Cardiac muscle cell (in vitro differentiated cells and primary cell): ENCODE results near the gene SOBP. TPM values are rescaled to one million over a fixed set of nuclear protein-coding genes. Genes with fewer than 3 reads are reported as not detected.

Source experiments
- DNase-seq, 2 donors: peaks; one replicate each; pipeline versions ENCODE4 v3.0.0 to v3.0.0-alpha.2; 2010 to 2017; ENCODE audit warnings: low read depth in 1 of 2, low spot score in 1 of 2
- H3K27ac ChIP-seq: fragments of 200-600 bp; sonication (generic); 2 replicates; pipeline ENCODE4 v1.5.1; 2016
- H3K27me3 ChIP-seq: fragments of 200-600 bp; sonication (generic); 2 replicates; pipeline ENCODE4 v1.6.0; 2016; ENCODE audit warnings: control low read depth
- H3K36me3 ChIP-seq: fragments of 200-600 bp; sonication (generic); 2 replicates; pipeline ENCODE4 v1.5.1; 2016; ENCODE audit warnings: control low read depth
- H3K4me1 ChIP-seq: fragments of 200-600 bp; sonication (generic); 2 replicates; pipeline ENCODE4 v1.8.1; 2017; ENCODE audit warnings: low read depth, mild to moderate bottlenecking, mixed run types
- H3K4me3 ChIP-seq: fragments of 200-600 bp; sonication (generic); 2 replicates; pipeline ENCODE4 v1.5.1; 2016; ENCODE audit warnings: mild to moderate bottlenecking
- H3K9me3 ChIP-seq: fragments of 200-600 bp; sonication (generic); 2 replicates; pipeline ENCODE4 v1.5.1; 2017; ENCODE audit warnings: low read depth, mild to moderate bottlenecking, control low read depth
- CTCF ChIP-seq: IDR thresholded peaks from 2 replicates; pipeline ENCODE4 v1.5.1; 2012; ENCODE audit warnings: low read depth, mild to moderate bottlenecking, low read length
- polyA plus RNA-seq: library from polyadenylated mRNA; unstranded; fragments of >200 nt; fragmentation: Nextera tagmentation; extraction: Ambion mirVana; gene quantifications from 2 replicates; pipeline ENCODE4 v1.2.1, GENCODE V29; 2016
- total RNA-seq: library from RNA; depleted of rRNA; stranded (reverse); fragments of >200 nt; gene quantifications from 2 replicates; pipeline ENCODE4 v1.2.3, GENCODE V29; 2016

SOBP gene
- total and polyA plus RNA-seq, 2 experiments from 2014 or later: 27.5 to 30.8 TPM

- Histone ChIP-seq H3K4me3 (no peak overlapping the region), H3K27ac (no peak overlapping the region), H3K9me3 (no peaks in the 10 kb centered on the region), H3K27me3 (peaks cover 39% of the 10 kb centered on the region), H3K36me3 (peaks cover 5% of the 10 kb centered on the region), H3K4me1 (no peaks in the 10 kb centered on the region)
- no peak for DNase-seq
- no peak for TF ChIP-seq CTCF
Measured at GRCh38 chr6:107630348-107630977, 140.5 kb downstream of the SOBP start.

- Histone ChIP-seq H3K9me3 (no peaks in the 10 kb centered on the region), H3K36me3 (peaks cover 13% of the 10 kb centered on the region), H3K27me3 (peaks cover 43% of the 10 kb centered on the region), H3K27ac (no peak overlapping the region), H3K4me1 (no peaks in the 10 kb centered on the region), H3K4me3 (no peak overlapping the region)
- no peak for TF ChIP-seq CTCF
- DNase-seq: no peak
Measured at GRCh38 chr6:107632381-107633136, 142.6 kb downstream of the SOBP start.

- H3K4me3 ChIP-seq: no peak overlapping the region
- no peak for TF ChIP-seq CTCF
- H3K27me3 ChIP-seq: peaks cover 43% of the 10 kb centered on the region
- no peak for DNase-seq
- no peaks in the 10 kb centered on the region for H3K4me1 ChIP-seq
- H3K27ac ChIP-seq: no peak overlapping the region
- H3K9me3 ChIP-seq: no peaks in the 10 kb centered on the region
- H3K36me3 ChIP-seq: peaks cover 14% of the 10 kb centered on the region
Measured at GRCh38 chr6:107633680-107634323, 143.9 kb downstream of the SOBP start.

- Histone ChIP-seq H3K4me1 (no peaks in the 10 kb centered on the region), H3K27ac (no peak overlapping the region), H3K36me3 (peaks cover 14% of the 10 kb centered on the region), H3K4me3 (no peak overlapping the region), H3K27me3 (peaks cover 43% of the 10 kb centered on the region), H3K9me3 (no peaks in the 10 kb centered on the region)
- DNase-seq: peak; percentile 24 to 27
- TF ChIP-seq CTCF: no peak
Measured at GRCh38 chr6:107634324-107635056, 144.6 kb downstream of the SOBP start.

GRCh38 chr6:107635057-107635515 lies 145.2 kb downstream of the SOBP start:
- DNase-seq: no peak
- H3K4me3 ChIP-seq: no peak overlapping the region
- no peak for TF ChIP-seq CTCF
- peaks cover 14% of the 10 kb centered on the region for H3K36me3 ChIP-seq
- H3K27me3 ChIP-seq: peaks cover 43% of the 10 kb centered on the region
- H3K27ac ChIP-seq: no peak overlapping the region
- no peaks in the 10 kb centered on the region for H3K9me3 ChIP-seq
- no peaks in the 10 kb centered on the region for H3K4me1 ChIP-seq
